Keratinocyte (primary cell): ENCODE measurements around the gene SURF2. TPM values are rescaled to one million over a fixed set of nuclear protein-coding genes. Genes with fewer than 3 reads are reported as not detected.
A peak's percentile ranks its signal among the peaks of the same experiment; 100 is the strongest.
"Not testable (repeated sequence)": the region's sequence is repeated elsewhere in the genome, so short reads cannot be mapped to it uniquely, and the experiment has no call there.

ENCODE experiments used
- DNase-seq: peaks from one replicate; pipeline ENCODE4 v3.0.0-alpha.2; 2011; ENCODE audit warnings: low read depth, missing footprints, low spot score
- FAIRE-seq: peaks from 2 replicates; lab custom pipeline; 2011; peaks lifted over from hg19 to GRCh38; lab: Jason Lieb, UNC
- H2AFZ ChIP-seq: 2 replicates; pipeline ENCODE4 v1.6.0; 2012; ENCODE audit warnings: low read length, control low read depth, inconsistent platforms; ENCODE audit not compliant: control insufficient read depth
- H3K27ac ChIP-seq: 2 replicates; pipeline ENCODE4 v1.5.1; 2011; ENCODE audit warnings: low read length; ENCODE audit not compliant: control insufficient read depth, insufficient read depth
- H3K27me3 ChIP-seq: 3 replicates; pipeline ENCODE4 v1.6.0; 2011; ENCODE audit warnings: low read length; ENCODE audit not compliant: control insufficient read depth, insufficient read depth; ENCODE audit errors: extremely low read depth
- H3K36me3 ChIP-seq, 2 experiments: 2 replicates in 1 of 2; 3 replicates in 1 of 2; pipeline ENCODE4 v1.5.1; 2011; ENCODE audit warnings: low read length in 2 of 2, mild to moderate bottlenecking in 1 of 2; ENCODE audit not compliant: control insufficient read depth in 2 of 2, insufficient read depth in 2 of 2; ENCODE audit errors: extremely low read depth in 1 of 2
- H3K4me1 ChIP-seq: 3 replicates; pipeline ENCODE4 v1.5.1; 2011; ENCODE audit warnings: low read length; ENCODE audit not compliant: control insufficient read depth, insufficient read depth; ENCODE audit errors: extremely low read depth
- H3K4me2 ChIP-seq: 3 replicates; pipeline ENCODE4 v1.6.0; 2011; ENCODE audit warnings: low read depth, low read length; ENCODE audit not compliant: control insufficient read depth, insufficient read depth; ENCODE audit errors: extremely low read depth
- H3K4me3 ChIP-seq, 3 experiments: fragments of 200-600 bp in 1 of 3; sonication (generic) in 1 of 3; 2 replicates in 2 of 3; 3 replicates in 1 of 3; pipeline ENCODE4 v1.5.1; 2011 to 2016; ENCODE audit warnings: low read length in 3 of 3, mild to moderate bottlenecking in 3 of 3, control low read depth in 2 of 3, inconsistent platforms in 1 of 3, low read depth in 1 of 3, mixed read lengths in 1 of 3, mixed run types in 1 of 3, moderate library complexity in 1 of 3; ENCODE audit not compliant: control insufficient read depth in 2 of 3, insufficient read depth in 2 of 3; ENCODE audit errors: extremely low read depth in 1 of 3
- H3K79me2 ChIP-seq: 2 replicates; pipeline ENCODE4 v1.6.0; 2012; ENCODE audit warnings: low read length; ENCODE audit not compliant: control insufficient read depth, insufficient read depth
- H3K9ac ChIP-seq: 3 replicates; pipeline ENCODE4 v1.6.0; 2011; ENCODE audit warnings: low read length; ENCODE audit not compliant: control insufficient read depth, insufficient read depth; ENCODE audit errors: extremely low read depth
- H3K9me1 ChIP-seq: 3 replicates; pipeline ENCODE4 v1.6.0; 2011; ENCODE audit warnings: low read length; ENCODE audit not compliant: control insufficient read depth, insufficient read depth; ENCODE audit errors: extremely low read depth
- H3K9me3 ChIP-seq: 2 replicates; pipeline ENCODE4 v1.5.1; 2012; ENCODE audit warnings: low read depth, low read length; ENCODE audit not compliant: control insufficient read depth
- H4K20me1 ChIP-seq: 3 replicates; pipeline ENCODE4 v1.6.0; 2011; ENCODE audit warnings: low read length; ENCODE audit not compliant: control insufficient read depth, insufficient read depth; ENCODE audit errors: extremely low read depth
- CTCF ChIP-seq, 3 experiments: IDR thresholded peaks in 1 of 3; conservative IDR thresholded peaks in 1 of 3; optimal IDR thresholded peaks in 1 of 3; 2 replicates in 2 of 3; 3 replicates in 1 of 3; pipeline versions ENCODE3 to v1.5.1; 2011; ENCODE audit warnings: low read length in 3 of 3, mild to moderate bottlenecking in 3 of 3, moderate library complexity in 2 of 3, control low read depth in 1 of 3, inconsistent platforms in 1 of 3; ENCODE audit not compliant: insufficient read depth in 2 of 3; ENCODE audit errors: extremely low read depth in 1 of 3
- EZH2 ChIP-seq: IDR thresholded peaks from one replicate; pipeline ENCODE4 v1.6.1; 2012; ENCODE audit warnings: inconsistent platforms, mild to moderate bottlenecking, low read length, moderate library complexity
- dilution Hi-C: fragments of 300-500 bp; cut with MboI; formaldehyde crosslinking; loops from one replicate; pipeline ENCODE4 v1.7.0; 2020; ENCODE audit warnings: low sequenced_read_pairs; ENCODE audit not compliant: extremely low pct_ligation_motif_present
- polyA plus RNA-seq, 5 experiments: library from polyadenylated mRNA; depleted of rRNA in 3 of 5; stranded (reverse) in 3 of 5; stranded (forward) in 1 of 5; unstranded in 1 of 5; fragments of >200 nt; gene quantifications; 1 replicate in 1 of 5; 2 replicates in 3 of 5; 3 replicates in 1 of 5; pipeline versions ENCODE4 v1.2.1 to v1.2.3, GENCODE V29; 2011 to 2012; ENCODE audit warnings: missing spikeins in 2 of 5, low read depth in 1 of 5, low replicate concordance in 1 of 5

Gene SURF2
- polyA plus RNA-seq, 1 donor (not counting 4 experiments of a cell fraction or from before 2014, with no cell fraction given) = 28.2 TPM

- Histone ChIP-seq H2AFZ (no peak overlapping the region), H3K9me3 (no peaks in the 10 kb centered on the region), H4K20me1 (peaks cover 28% of the 10 kb centered on the region), H3K36me3 (peaks cover 15 to 19% of the 10 kb centered on the region in 2 experiments), H3K4me2 (peak overlapping the region; percentile 81), H3K4me1 (peaks cover 34% of the 10 kb centered on the region), H3K27me3 (no peaks in the 10 kb centered on the region), H3K4me3 (peak overlapping the region; percentile 83 to 99 (median 95)), H3K9ac (peak overlapping the region; percentile 97), H3K27ac (peak overlapping the region; percentile 92), H3K79me2 (peaks cover 53% of the 10 kb centered on the region), H3K9me1 (peaks cover 8% of the 10 kb centered on the region)
- no peak for DNase-seq
- peak in 1 of 3 experiments; percentile 42 for TF ChIP-seq CTCF (optimal IDR thresholded peaks at IDR 0.05 in 1 of 3, IDR thresholded peaks at IDR 0.05 in 1 of 3, conservative IDR thresholded peaks at IDR 0.05 in 1 of 3; ENCODE audit: extremely low read depth in 1 of 3, insufficient read depth in 2 of 3, low read length in 3 of 3)
- no peak for TF ChIP-seq EZH2
- FAIRE-seq = no peak
- dilution Hi-C loops = no loop called here
Observed at GRCh38 chr9:133375116-133375723, 18.9 kb downstream of the SURF2 start.

GRCh38 chr9:133375724-133376654 lies 19.6 kb downstream of the SURF2 start, which contains the start of the genes STKLD1 and SURF4:
STKLD1 (plus strand) TSS chr9:133376366; CDS start chr9:133376474, 108 bp downstream.
SURF4 (minus strand) TSS chr9:133376060; CDS start chr9:133375969, 91 bp downstream.
- no peak for FAIRE-seq
- Histone ChIP-seq H3K4me2 (peak within 1 kb of the TSS; percentile 90), H3K9ac (peak within 1 kb of the TSS; percentile 97), H3K4me1 (peaks cover 31% of the 10 kb centered on the region), H2AFZ (peak within 1 kb of the TSS; percentile 69), H3K4me3 (peak within 1 kb of the TSS; percentile 83 to 99 (median 95)), H3K9me1 (peaks cover 8% of the 10 kb centered on the region), H3K9me3 (no peaks in the 10 kb centered on the region), H3K79me2 (peaks cover 45% of the 10 kb centered on the region), H3K27me3 (no peaks in the 10 kb centered on the region), H3K36me3 (peaks cover 8 to 13% of the 10 kb centered on the region in 2 experiments), H4K20me1 (peaks cover 20% of the 10 kb centered on the region), H3K27ac (peak within 1 kb of the TSS; percentile 92)
- TF ChIP-seq EZH2 (no peak), CTCF (optimal IDR thresholded peaks at IDR 0.05 in 1 of 3, IDR thresholded peaks at IDR 0.05 in 1 of 3, conservative IDR thresholded peaks at IDR 0.05 in 1 of 3; ENCODE audit: extremely low read depth in 1 of 3, insufficient read depth in 2 of 3, low read length in 3 of 3) (no peak)
- DNase-seq = no peak
- dilution Hi-C loops = no loop called here

- H2AFZ ChIP-seq, H3K27me3 ChIP-seq, H3K9me3 ChIP-seq, H4K20me1 ChIP-seq, FAIRE-seq, H3K4me2 ChIP-seq, H3K9ac ChIP-seq, dilution Hi-C loops, H3K27ac ChIP-seq, H3K36me3 ChIP-seq, DNase-seq, H3K9me1 ChIP-seq, H3K4me3 ChIP-seq: not testable (repeated sequence)
- Histone ChIP-seq H3K79me2 (peaks cover 32% of the 10 kb centered on the region), H3K4me1 (peaks cover 18% of the 10 kb centered on the region)
Observed at GRCh38 chr9:133377280-133377679, 20.9 kb downstream of the SURF2 start.
